WTC11 (cell line): ENCODE results near the gene DRG2. TPM values are rescaled to one million over a fixed set of nuclear protein-coding genes. Genes with fewer than 3 reads are reported as not detected.

Experiments
- ATAC-seq: fragments of 200-7000 bp; cut with Tn5 transposase; 2 replicates; pipeline ENCODE4 v1.10.0; 2021; ENCODE audit warnings: mild to moderate bottlenecking, moderate library complexity
- CTCF ChIA-PET: fragments of 300-600 bp; sonication (Branson Sonifier 250); formaldehyde crosslinking; loops from one replicate; lab custom pipeline; 2021; ENCODE audit warnings: antibody characterized with exemption; lab: Charles Lee
- POLR2A ChIA-PET: fragments of 350-600 bp; sonication (Branson Sonifier 250); formaldehyde crosslinking; loops from one replicate; lab custom pipeline; 2021; ENCODE audit warnings: antibody characterized with exemption; lab: Charles Lee
- DNase-seq: peaks from one replicate; pipeline ENCODE4 v3.0.0; 2021; ENCODE audit warnings: low spot score
- H3K27ac Mint-ChIP-seq: 2 replicates; pipeline ENCODE4 v1.8.0; 2021; ENCODE audit warnings: mixed read lengths
- H3K27me3 Mint-ChIP-seq: 2 replicates; pipeline ENCODE4 v1.8.0; 2021; ENCODE audit warnings: low read depth, mild to moderate bottlenecking, moderate library complexity, mixed read lengths
- H3K36me3 Mint-ChIP-seq: 2 replicates; pipeline ENCODE4 v1.8.0; 2021; ENCODE audit warnings: mixed read lengths
- H3K4me1 Mint-ChIP-seq: 2 replicates; pipeline ENCODE4 v1.8.0; 2022; ENCODE audit warnings: mixed read lengths
- H3K4me3 Mint-ChIP-seq: 2 replicates; pipeline ENCODE4 v1.8.0; 2021; ENCODE audit warnings: mild to moderate bottlenecking, moderate library complexity, mixed read lengths
- H3K9me3 Mint-ChIP-seq: 2 replicates; pipeline ENCODE4 v1.8.0; 2021; ENCODE audit warnings: mixed read lengths
- ATF1 ChIP-seq: sonication (generic); formaldehyde crosslinking; IDR thresholded peaks from 2 replicates; pipeline ENCODE4 v1.8.1; 2023; ENCODE audit warnings: mild to moderate bottlenecking, moderate library complexity, missing genetic modification reagents
- CREB1 ChIP-seq: sonication (generic); formaldehyde crosslinking; IDR thresholded peaks from 2 replicates; pipeline ENCODE4 v1.8.0; 2023; ENCODE audit warnings: mild to moderate bottlenecking, missing genetic modification reagents
- E2F4 ChIP-seq: sonication (generic); formaldehyde crosslinking; IDR thresholded peaks from 2 replicates; pipeline ENCODE4 v1.8.1; 2022; ENCODE audit warnings: low read depth, mild to moderate bottlenecking, moderate library complexity, missing genetic modification reagents, borderline replicate concordance
- ELF4 ChIP-seq: sonication (generic); formaldehyde crosslinking; IDR thresholded peaks from 2 replicates; pipeline ENCODE4 v1.8.1; 2022; ENCODE audit warnings: low read depth, mild to moderate bottlenecking, moderate library complexity, missing genetic modification reagents
- FOXP1 ChIP-seq: sonication (generic); formaldehyde crosslinking; IDR thresholded peaks from 2 replicates; pipeline ENCODE4 v1.8.0; 2022; ENCODE audit warnings: missing genetic modification reagents, mild to moderate bottlenecking, moderate library complexity, borderline replicate concordance
- JUN ChIP-seq: sonication (generic); formaldehyde crosslinking; IDR thresholded peaks from 2 replicates; pipeline ENCODE4 v1.8.0; 2023; ENCODE audit warnings: mild to moderate bottlenecking, missing genetic modification reagents
- MAX ChIP-seq: sonication (generic); formaldehyde crosslinking; IDR thresholded peaks from 2 replicates; pipeline ENCODE4 v1.8.0; 2022; ENCODE audit warnings: mild to moderate bottlenecking, missing genetic modification reagents
- NR2C2 ChIP-seq: sonication (generic); formaldehyde crosslinking; IDR thresholded peaks from 2 replicates; pipeline ENCODE4 v1.8.0; 2022; ENCODE audit warnings: mild to moderate bottlenecking, missing genetic modification reagents
- SMAD3 ChIP-seq: sonication (generic); formaldehyde crosslinking; IDR thresholded peaks from 2 replicates; pipeline ENCODE4 v1.8.0; 2022; ENCODE audit warnings: missing genetic modification reagents, mild to moderate bottlenecking, borderline replicate concordance
- ZNF232 ChIP-seq: sonication (generic); formaldehyde crosslinking; IDR thresholded peaks from 2 replicates; pipeline ENCODE4 v1.8.0; 2022; ENCODE audit warnings: mild to moderate bottlenecking, missing genetic modification reagents
- ZNF317 ChIP-seq: sonication (generic); formaldehyde crosslinking; IDR thresholded peaks from 2 replicates; pipeline ENCODE4 v1.8.1; 2023; ENCODE audit warnings: low read depth, mild to moderate bottlenecking, moderate library complexity, missing genetic modification reagents, borderline replicate concordance
- ZNF416 ChIP-seq: fragments of 250-450 bp; sonication (Bioruptor Pico); IDR thresholded peaks from 2 replicates; pipeline ENCODE4 v1.9.0; 2021; ENCODE audit warnings: mild to moderate bottlenecking, inconsistent platforms
- ZNF423 ChIP-seq: fragments of 250-450 bp; sonication (Bioruptor Pico); IDR thresholded peaks from 2 replicates; pipeline ENCODE4 v2.1.2; 2022; ENCODE audit warnings: mild to moderate bottlenecking, moderate library complexity
- ZNF671 ChIP-seq: fragments of 250-450 bp; sonication (Bioruptor Pico); IDR thresholded peaks from 2 replicates; pipeline ENCODE4 v1.8.0; 2021; ENCODE audit warnings: mild to moderate bottlenecking
- total RNA-seq: library from RNA; stranded (reverse); gene quantifications from 3 replicates; pipeline ENCODE4 v1.2.3, GENCODE V29; 2021
- TF ChIP-seq, protein P1 (sequence below): sonication (generic); formaldehyde crosslinking; IDR thresholded peaks from 2 replicates; pipeline ENCODE4 v1.8.1; 2022; ENCODE audit warnings: mild to moderate bottlenecking, missing genetic modification reagents, moderate library complexity, borderline replicate concordance
- TF ChIP-seq, protein P2 (sequence below): sonication (generic); formaldehyde crosslinking; IDR thresholded peaks from 2 replicates; pipeline ENCODE4 v1.8.1; 2022; ENCODE audit warnings: low read depth, missing genetic modification reagents, borderline replicate concordance
- TF ChIP-seq, protein P3 (sequence below): sonication (generic); formaldehyde crosslinking; IDR thresholded peaks from 2 replicates; pipeline ENCODE4 v1.8.0; 2022; ENCODE audit warnings: mild to moderate bottlenecking, missing genetic modification reagents
- TF ChIP-seq, protein P4 (sequence below): sonication (generic); formaldehyde crosslinking; IDR thresholded peaks from 2 replicates; pipeline ENCODE4 v1.8.1; 2022; ENCODE audit warnings: missing genetic modification reagents, borderline replicate concordance
- TF ChIP-seq, protein P5 (sequence below): sonication (generic); formaldehyde crosslinking; IDR thresholded peaks from 2 replicates; pipeline ENCODE4 v1.8.1; 2023; ENCODE audit warnings: mild to moderate bottlenecking, moderate library complexity, missing genetic modification reagents
- TF ChIP-seq, protein P6 (sequence below): fragments of 250-450 bp; sonication (Bioruptor Pico); IDR thresholded peaks from 2 replicates; pipeline ENCODE4 v1.8.0; 2021; ENCODE audit warnings: mild to moderate bottlenecking
- TF ChIP-seq, protein P7 (sequence below): sonication (generic); formaldehyde crosslinking; IDR thresholded peaks from 2 replicates; pipeline ENCODE4 v1.8.1; 2022; ENCODE audit warnings: mild to moderate bottlenecking, moderate library complexity, missing genetic modification reagents

DRG2 gene
- total RNA-seq, 1 experiment from 2014 or later, result 41.4 TPM

- TF ChIP-seq SMAD3 (CRISPR knock-in tag) (no peak), NR2C2 (CRISPR knock-in tag) (no peak), CREB1 (CRISPR knock-in tag) (no peak)
These were observed 47.4 kb upstream of the DRG2 start (continued) for GRCh38 chr17:18040261-18040858.

GRCh38 chr17:18041776-18042175, 46.0 kb upstream of the DRG2 start:
- Mint-ChIP-seq H3K27me3 (no peaks in the 10 kb centered on the region; the same call in 1 of the 2 replicates), H3K27ac (no peak overlapping the region), H3K4me1 (peaks cover 29% of the 10 kb centered on the region), H3K36me3 (peaks cover 11% of the 10 kb centered on the region), H3K9me3 (no peaks in the 10 kb centered on the region), H3K4me3 (peak overlapping the region; percentile 37)
- DNase-seq (no peak), ATAC-seq (no peak)
- POLR2A ChIA-PET, result no interaction called here
- CTCF ChIA-PET, result no interaction called here
- TF ChIP-seq ZNF671 (CRISPR knock-in tag) (no peak), JUN (CRISPR knock-in tag) (no peak), ATF1 (CRISPR knock-in tag) (no peak), FOXP1 (no peak), ZNF317 (CRISPR knock-in tag) (no peak), ZNF232 (CRISPR knock-in tag) (no peak), ELF4 (CRISPR knock-in tag) (no peak), E2F4 (CRISPR knock-in tag) (no peak), MAX (CRISPR knock-in tag) (no peak)
- TF ChIP-seq, protein P1, sequence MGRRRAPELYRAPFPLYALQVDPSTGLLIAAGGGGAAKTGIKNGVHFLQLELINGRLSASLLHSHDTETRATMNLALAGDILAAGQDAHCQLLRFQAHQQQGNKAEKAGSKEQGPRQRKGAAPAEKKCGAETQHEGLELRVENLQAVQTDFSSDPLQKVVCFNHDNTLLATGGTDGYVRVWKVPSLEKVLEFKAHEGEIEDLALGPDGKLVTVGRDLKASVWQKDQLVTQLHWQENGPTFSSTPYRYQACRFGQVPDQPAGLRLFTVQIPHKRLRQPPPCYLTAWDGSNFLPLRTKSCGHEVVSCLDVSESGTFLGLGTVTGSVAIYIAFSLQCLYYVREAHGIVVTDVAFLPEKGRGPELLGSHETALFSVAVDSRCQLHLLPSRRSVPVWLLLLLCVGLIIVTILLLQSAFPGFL (CRISPR knock-in tag), result no peak
- TF ChIP-seq, protein P2, sequence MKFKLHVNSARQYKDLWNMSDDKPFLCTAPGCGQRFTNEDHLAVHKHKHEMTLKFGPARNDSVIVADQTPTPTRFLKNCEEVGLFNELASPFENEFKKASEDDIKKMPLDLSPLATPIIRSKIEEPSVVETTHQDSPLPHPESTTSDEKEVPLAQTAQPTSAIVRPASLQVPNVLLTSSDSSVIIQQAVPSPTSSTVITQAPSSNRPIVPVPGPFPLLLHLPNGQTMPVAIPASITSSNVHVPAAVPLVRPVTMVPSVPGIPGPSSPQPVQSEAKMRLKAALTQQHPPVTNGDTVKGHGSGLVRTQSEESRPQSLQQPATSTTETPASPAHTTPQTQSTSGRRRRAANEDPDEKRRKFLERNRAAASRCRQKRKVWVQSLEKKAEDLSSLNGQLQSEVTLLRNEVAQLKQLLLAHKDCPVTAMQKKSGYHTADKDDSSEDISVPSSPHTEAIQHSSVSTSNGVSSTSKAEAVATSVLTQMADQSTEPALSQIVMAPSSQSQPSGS (CRISPR knock-in tag), result no peak
- TF ChIP-seq, protein P3, sequence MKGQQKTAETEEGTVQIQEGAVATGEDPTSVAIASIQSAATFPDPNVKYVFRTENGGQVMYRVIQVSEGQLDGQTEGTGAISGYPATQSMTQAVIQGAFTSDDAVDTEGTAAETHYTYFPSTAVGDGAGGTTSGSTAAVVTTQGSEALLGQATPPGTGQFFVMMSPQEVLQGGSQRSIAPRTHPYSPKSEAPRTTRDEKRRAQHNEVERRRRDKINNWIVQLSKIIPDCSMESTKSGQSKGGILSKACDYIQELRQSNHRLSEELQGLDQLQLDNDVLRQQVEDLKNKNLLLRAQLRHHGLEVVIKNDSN (CRISPR knock-in tag), result no peak
- TF ChIP-seq, protein P4, sequence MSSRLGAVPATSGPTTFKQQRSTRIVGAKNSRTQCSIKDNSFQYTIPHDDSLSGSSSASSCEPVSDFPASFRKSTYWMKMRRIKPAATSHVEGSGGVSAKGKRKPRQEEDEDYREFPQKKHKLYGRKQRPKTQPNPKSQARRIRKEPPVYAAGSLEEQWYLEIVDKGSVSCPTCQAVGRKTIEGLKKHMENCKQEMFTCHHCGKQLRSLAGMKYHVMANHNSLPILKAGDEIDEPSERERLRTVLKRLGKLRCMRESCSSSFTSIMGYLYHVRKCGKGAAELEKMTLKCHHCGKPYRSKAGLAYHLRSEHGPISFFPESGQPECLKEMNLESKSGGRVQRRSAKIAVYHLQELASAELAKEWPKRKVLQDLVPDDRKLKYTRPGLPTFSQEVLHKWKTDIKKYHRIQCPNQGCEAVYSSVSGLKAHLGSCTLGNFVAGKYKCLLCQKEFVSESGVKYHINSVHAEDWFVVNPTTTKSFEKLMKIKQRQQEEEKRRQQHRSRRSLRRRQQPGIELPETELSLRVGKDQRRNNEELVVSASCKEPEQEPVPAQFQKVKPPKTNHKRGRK, result no peak

DNA sequence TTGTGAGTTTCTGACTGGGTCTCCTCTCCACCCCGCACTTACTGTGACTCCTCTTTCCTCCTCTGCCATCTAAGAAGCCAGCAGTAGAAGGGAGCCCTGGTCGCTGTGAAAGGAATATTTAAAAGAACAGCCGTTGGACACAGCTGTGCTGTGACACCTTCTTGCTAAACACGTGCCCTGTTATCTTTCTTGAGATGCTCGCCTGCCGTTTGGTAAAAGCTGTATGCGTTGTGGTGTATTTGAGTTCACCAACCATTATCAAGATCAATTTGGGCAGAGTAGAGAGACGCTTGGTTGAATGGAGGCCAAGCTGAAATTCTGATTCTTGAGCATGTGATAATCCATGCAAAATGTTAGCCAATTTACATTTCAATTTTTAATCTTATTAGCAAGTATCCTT, 44.8 kb upstream of the DRG2 start:
- POLR2A ChIA-PET, result no interaction called here
- CTCF ChIA-PET, result interaction anchor here (1.2 kb wide), 1 partner anchor 773 kb away, joined by 3 read pairs; no protein-coding TSS in a partner anchor
- TF ChIP-seq, protein P5, sequence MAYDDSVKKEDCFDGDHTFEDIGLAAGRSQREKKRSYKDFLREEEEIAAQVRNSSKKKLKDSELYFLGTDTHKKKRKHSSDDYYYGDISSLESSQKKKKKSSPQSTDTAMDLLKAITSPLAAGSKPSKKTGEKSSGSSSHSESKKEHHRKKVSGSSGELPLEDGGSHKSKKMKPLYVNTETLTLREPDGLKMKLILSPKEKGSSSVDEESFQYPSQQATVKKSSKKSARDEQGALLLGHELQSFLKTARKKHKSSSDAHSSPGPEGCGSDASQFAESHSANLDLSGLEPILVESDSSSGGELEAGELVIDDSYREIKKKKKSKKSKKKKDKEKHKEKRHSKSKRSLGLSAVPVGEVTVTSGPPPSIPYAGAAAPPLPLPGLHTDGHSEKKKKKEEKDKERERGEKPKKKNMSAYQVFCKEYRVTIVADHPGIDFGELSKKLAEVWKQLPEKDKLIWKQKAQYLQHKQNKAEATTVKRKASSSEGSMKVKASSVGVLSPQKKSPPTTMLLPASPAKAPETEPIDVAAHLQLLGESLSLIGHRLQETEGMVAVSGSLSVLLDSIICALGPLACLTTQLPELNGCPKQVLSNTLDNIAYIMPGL (CRISPR knock-in tag), result no peak
- TF ChIP-seq ZNF416 (CRISPR knock-in tag) (no peak), ZNF423 (CRISPR knock-in tag) (no peak)
- TF ChIP-seq, protein P4, result no peak
- TF ChIP-seq, protein P6, sequence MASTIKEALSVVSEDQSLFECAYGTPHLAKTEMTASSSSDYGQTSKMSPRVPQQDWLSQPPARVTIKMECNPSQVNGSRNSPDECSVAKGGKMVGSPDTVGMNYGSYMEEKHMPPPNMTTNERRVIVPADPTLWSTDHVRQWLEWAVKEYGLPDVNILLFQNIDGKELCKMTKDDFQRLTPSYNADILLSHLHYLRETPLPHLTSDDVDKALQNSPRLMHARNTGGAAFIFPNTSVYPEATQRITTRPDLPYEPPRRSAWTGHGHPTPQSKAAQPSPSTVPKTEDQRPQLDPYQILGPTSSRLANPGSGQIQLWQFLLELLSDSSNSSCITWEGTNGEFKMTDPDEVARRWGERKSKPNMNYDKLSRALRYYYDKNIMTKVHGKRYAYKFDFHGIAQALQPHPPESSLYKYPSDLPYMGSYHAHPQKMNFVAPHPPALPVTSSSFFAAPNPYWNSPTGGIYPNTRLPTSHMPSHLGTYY (CRISPR knock-in tag), result no peak
- TF ChIP-seq, protein P7, sequence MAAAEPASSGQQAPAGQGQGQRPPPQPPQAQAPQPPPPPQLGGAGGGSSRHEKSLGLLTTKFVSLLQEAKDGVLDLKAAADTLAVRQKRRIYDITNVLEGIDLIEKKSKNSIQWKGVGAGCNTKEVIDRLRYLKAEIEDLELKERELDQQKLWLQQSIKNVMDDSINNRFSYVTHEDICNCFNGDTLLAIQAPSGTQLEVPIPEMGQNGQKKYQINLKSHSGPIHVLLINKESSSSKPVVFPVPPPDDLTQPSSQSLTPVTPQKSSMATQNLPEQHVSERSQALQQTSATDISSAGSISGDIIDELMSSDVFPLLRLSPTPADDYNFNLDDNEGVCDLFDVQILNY, result no peak

More for the DNA sequence above, 44.8 kb upstream of the DRG2 start:
- Mint-ChIP-seq H3K4me1 (peaks cover 22% of the 10 kb centered on the region), H3K9me3 (no peaks in the 10 kb centered on the region), H3K4me3 (no peak overlapping the region), H3K27ac (no peak overlapping the region), H3K27me3 (no peaks in the 10 kb centered on the region; the same call in 1 of the 2 replicates), H3K36me3 (peaks cover 19% of the 10 kb centered on the region)
- DNase-seq, result no peak
- ATAC-seq, result no peak
